Measurements from ENCODE around the gene PIK3R2. TPM values are rescaled to one million over a fixed set of nuclear protein-coding genes. Genes with fewer than 3 reads are reported as not detected.
A peak's percentile ranks its signal among the peaks of the same experiment; 100 is the strongest.

The PIK3R2 gene
- total RNA-seq, 1 experiment from 2014 or later = 33.8 TPM

DNA sequence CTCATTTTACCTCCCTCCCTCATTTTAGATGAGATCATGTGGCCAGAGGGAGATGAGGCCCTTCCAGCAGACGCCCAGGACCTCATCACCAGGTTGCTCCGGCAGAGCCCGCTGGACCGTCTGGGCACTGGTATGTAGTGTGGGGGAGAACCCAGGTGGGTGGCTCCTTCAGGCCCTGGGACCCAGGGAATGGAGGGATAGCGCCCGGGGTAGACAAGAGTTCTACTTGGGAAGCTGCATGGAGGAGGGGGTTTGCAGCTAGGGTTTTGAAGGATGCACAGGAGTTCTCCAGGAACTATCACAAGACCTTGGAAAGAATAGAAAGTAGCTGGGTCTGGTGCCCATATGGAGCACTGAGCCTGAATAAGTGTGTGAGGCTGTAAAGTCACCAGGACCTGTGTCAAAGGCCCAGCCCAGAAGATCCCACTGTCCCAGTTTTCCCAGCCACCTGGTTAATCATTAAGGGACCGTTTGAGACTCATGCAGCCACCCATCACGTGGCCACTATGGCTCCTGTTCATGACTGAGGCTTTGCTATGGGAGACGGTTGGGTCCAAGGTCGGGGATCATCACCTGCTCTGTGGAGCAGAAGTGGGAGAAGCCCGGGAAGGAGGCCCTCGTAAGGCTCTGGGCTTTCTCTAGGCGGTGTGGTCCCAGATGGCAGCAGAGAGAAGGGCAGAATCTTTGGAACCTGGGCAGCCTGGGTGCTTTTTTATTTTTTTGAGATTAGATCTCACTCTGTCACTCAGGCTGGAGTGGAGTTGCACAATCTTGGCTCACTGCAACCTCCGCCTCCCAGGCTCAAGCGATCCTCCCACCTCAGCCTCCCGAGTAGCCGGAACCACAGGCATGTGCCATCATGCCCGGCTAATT is 17.0 kb upstream of the PIK3R2 start:
- POLR2A ChIA-PET = interaction anchor here (0.6 to 1.0 kb wide), 2 partner anchors 16 to 23 kb away, joined by 3 read pairs; no protein-coding TSS in a partner anchor
- Mint-ChIP-seq H3K36me3 (ENCODE audit: insufficient read depth, unreplicated experiment) (peaks cover 19% of the 10 kb centered on the region), H3K27ac (ENCODE audit: low read depth, unreplicated experiment) (no peak overlapping the region), H3K4me3 (ENCODE audit: unreplicated experiment) (no peak overlapping the region), H3K9me3 (ENCODE audit: unreplicated experiment) (no peaks in the 10 kb centered on the region), H3K27me3 (ENCODE audit: insufficient read depth, unreplicated experiment) (no peaks in the 10 kb centered on the region), H3K4me1 (ENCODE audit: insufficient read depth, unreplicated experiment) (no peaks in the 10 kb centered on the region)
- CTCF ChIA-PET = interaction anchor here (0.7 kb wide), 1 partner anchor 70 kb away, joined by 3 read pairs; no protein-coding TSS in a partner anchor
- peak; percentile 41 for DNase-seq (ENCODE audit: unreplicated experiment)
- intact Hi-C loops (cut with micrococcal nuclease) = no loop called here
- TF ChIP-seq, protein P1, sequence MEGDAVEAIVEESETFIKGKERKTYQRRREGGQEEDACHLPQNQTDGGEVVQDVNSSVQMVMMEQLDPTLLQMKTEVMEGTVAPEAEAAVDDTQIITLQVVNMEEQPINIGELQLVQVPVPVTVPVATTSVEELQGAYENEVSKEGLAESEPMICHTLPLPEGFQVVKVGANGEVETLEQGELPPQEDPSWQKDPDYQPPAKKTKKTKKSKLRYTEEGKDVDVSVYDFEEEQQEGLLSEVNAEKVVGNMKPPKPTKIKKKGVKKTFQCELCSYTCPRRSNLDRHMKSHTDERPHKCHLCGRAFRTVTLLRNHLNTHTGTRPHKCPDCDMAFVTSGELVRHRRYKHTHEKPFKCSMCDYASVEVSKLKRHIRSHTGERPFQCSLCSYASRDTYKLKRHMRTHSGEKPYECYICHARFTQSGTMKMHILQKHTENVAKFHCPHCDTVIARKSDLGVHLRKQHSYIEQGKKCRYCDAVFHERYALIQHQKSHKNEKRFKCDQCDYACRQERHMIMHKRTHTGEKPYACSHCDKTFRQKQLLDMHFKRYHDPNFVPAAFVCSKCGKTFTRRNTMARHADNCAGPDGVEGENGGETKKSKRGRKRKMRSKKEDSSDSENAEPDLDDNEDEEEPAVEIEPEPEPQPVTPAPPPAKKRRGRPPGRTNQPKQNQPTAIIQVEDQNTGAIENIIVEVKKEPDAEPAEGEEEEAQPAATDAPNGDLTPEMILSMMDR (IDR thresholded peaks at IDR 0.05; ENCODE audit: unreplicated experiment) = no peak
- BruUV-seq (replicated peaks) = no TSS peak

- no peak overlapping the region for H3K27ac Mint-ChIP-seq (ENCODE audit: low read depth, unreplicated experiment)
- no peaks in the 10 kb centered on the region for H3K4me1 Mint-ChIP-seq (ENCODE audit: insufficient read depth, unreplicated experiment)
- ChIA-PET CTCF (interaction anchor here (1.5 kb wide), 2 partner anchors 23 to 26 kb away, joined by 3 to 4 read pairs; no protein-coding TSS in a partner anchor), POLR2A (interaction anchor here (0.7 kb wide), 2 partner anchors 102 to 275 kb away, joined by 3 read pairs; no protein-coding TSS in a partner anchor)
- H3K9me3 Mint-ChIP-seq (ENCODE audit: unreplicated experiment) = no peaks in the 10 kb centered on the region
- no peak overlapping the region for H3K4me3 Mint-ChIP-seq (ENCODE audit: unreplicated experiment)
- H3K36me3 Mint-ChIP-seq (ENCODE audit: insufficient read depth, unreplicated experiment) = peaks cover 29% of the 10 kb centered on the region
- no peaks in the 10 kb centered on the region for H3K27me3 Mint-ChIP-seq (ENCODE audit: insufficient read depth, unreplicated experiment)
- BruUV-seq (replicated peaks) = no TSS peak
- TF ChIP-seq, protein P1 (IDR thresholded peaks at IDR 0.05; ENCODE audit: unreplicated experiment) = no peak
- DNase-seq (ENCODE audit: unreplicated experiment) = peak; percentile 18
- intact Hi-C loops (cut with micrococcal nuclease) = no loop called here
Observed at GRCh38 chr19:18137242-18137641, 15.7 kb upstream of the PIK3R2 start.

DNA sequence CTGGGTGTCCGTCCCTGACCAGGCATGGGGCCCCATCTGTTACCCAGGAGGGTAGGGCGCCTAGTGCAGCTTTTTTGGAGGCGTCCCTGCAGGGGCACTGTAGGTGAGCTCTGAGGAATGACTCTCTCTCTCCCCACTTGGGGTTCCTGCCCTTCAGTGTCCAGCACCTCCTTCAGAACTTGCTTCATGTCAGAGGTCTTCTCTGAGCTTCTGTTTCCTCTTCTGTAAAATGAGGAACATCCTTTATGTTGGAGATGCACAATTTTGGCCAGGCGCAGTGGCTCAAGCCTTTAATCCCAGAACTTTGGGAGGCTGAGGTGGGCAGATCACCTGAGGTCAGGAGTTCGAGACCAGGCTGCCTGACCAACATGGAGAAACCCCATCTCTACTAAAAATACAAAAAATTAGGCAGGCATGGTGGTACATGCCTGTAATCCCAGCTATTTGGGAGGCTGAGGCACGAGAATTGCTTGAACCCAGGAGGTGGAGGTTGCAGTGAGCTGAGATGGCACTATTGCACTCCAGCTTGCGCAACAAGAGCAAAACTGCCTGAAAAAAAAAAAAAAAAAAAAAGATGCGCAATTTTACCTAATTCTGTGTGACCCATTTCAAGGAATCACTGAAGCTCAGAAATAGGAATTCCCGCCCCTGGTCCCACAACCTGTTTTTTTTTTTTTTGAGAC is 15.2 kb upstream of the PIK3R2 start:
- peaks cover 35% of the 10 kb centered on the region for H3K36me3 Mint-ChIP-seq (ENCODE audit: insufficient read depth, unreplicated experiment)
- ChIA-PET CTCF (interaction anchor here (1.5 kb wide), 3 partner anchors 14 to 26 kb away, joined by 3 to 5 read pairs (median 4); no protein-coding TSS in a partner anchor), POLR2A (interaction anchor here (0.7 kb wide), 2 partner anchors 276 to 633 kb away, joined by 3 read pairs; no protein-coding TSS in a partner anchor)
- no peak overlapping the region for H3K27ac Mint-ChIP-seq (ENCODE audit: low read depth, unreplicated experiment)
- H3K27me3 Mint-ChIP-seq (ENCODE audit: insufficient read depth, unreplicated experiment) = no peaks in the 10 kb centered on the region
- intact Hi-C loops (cut with micrococcal nuclease) = no loop called here
- no peak overlapping the region for H3K4me3 Mint-ChIP-seq (ENCODE audit: unreplicated experiment)
- H3K4me1 Mint-ChIP-seq (ENCODE audit: insufficient read depth, unreplicated experiment) = no peaks in the 10 kb centered on the region
- BruUV-seq (replicated peaks) = no TSS peak
- H3K9me3 Mint-ChIP-seq (ENCODE audit: unreplicated experiment) = no peaks in the 10 kb centered on the region
- DNase-seq (ENCODE audit: unreplicated experiment) = no peak
- TF ChIP-seq, protein P1 (IDR thresholded peaks at IDR 0.05; ENCODE audit: unreplicated experiment) = no peak

- H3K4me3 Mint-ChIP-seq (ENCODE audit: unreplicated experiment) = no peak overlapping the region
- H3K36me3 Mint-ChIP-seq (ENCODE audit: insufficient read depth, unreplicated experiment) = peaks cover 50% of the 10 kb centered on the region
- no peak for DNase-seq (ENCODE audit: unreplicated experiment)
- ChIA-PET CTCF (no interaction called here), POLR2A (interaction anchor here (0.6 to 2.2 kb wide), 3 partner anchors 21 to 52 kb away, joined by 3 to 11 read pairs (median 5); partner anchors contain the start of gene MPV17L2)
- BruUV-seq (replicated peaks) = no TSS peak
- no peaks in the 10 kb centered on the region for H3K4me1 Mint-ChIP-seq (ENCODE audit: insufficient read depth, unreplicated experiment)
- no peaks in the 10 kb centered on the region for H3K9me3 Mint-ChIP-seq (ENCODE audit: unreplicated experiment)
- no peak overlapping the region for H3K27ac Mint-ChIP-seq (ENCODE audit: low read depth, unreplicated experiment)
- intact Hi-C loops (cut with micrococcal nuclease) = no loop called here
- TF ChIP-seq, protein P1 (IDR thresholded peaks at IDR 0.05; ENCODE audit: unreplicated experiment) = no peak
- no peaks in the 10 kb centered on the region for H3K27me3 Mint-ChIP-seq (ENCODE audit: insufficient read depth, unreplicated experiment)
Observed at GRCh38 chr19:18140473-18140872, 12.5 kb upstream of the PIK3R2 start.

Data from MCF 10A (cell line).